ENCODE results near the gene ZNF438. TPM values are rescaled to one million over a fixed set of nuclear protein-coding genes. Genes with fewer than 3 reads are reported as not detected.
"Not testable (repeated sequence)": the region's sequence is repeated elsewhere in the genome, so short reads cannot be mapped to it uniquely, and the experiment has no call there.

The ZNF438 gene
- total and polyA plus RNA-seq, 2 of the 8 experiments (the other 6 are each of a cell fraction or from before 2014, with no cell fraction given), result 0.95 to 1.7 TPM

DNA sequence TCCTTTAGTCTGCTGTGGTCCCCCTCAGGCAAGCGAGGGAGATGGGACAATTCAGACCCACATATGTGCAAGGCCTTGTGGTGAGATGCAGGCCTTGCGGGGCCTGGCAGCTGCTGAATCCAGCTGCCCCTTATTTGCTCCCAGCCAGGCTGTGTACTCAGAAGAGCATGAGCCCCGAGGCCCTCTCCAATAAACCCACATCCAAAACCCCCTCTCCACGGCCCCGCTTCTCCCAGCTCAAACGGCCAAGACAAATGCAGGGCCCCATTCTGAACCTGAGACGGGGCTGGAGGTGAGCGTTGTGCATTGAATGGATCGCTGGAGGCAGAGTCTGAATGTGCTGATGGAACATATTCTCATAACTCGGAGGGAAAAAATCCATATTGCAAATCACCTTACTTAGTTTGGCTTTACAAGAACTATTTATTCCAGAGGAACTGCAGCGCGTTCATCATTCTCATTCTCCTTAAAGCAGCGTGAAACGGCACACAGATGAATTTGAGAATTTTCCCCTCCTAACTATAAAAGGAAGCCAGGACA is 232.9 kb downstream of the ZNF438 start (continued):
- TF ChIP-seq CTCF (IDR thresholded peaks at IDR 0.05; ENCODE audit: control extremely low read depth in 1 of 3, insufficient read depth in 1 of 3, low read depth in 1 of 3, low read length in 3 of 3), result no peak

- H3K9me3 ChIP-seq (ENCODE audit: insufficient read depth in 2 of 2, low read depth in 1 of 2, low read length in 1 of 2); POLR2A ChIA-PET (ENCODE audit: partially characterized antibody); H2BK20ac ChIP-seq (ENCODE audit: low read length); H3K4me3 ChIP-seq (ENCODE audit: extremely low read depth in 1 of 4, insufficient read depth in 2 of 4, low read depth in 3 of 4, low read length in 4 of 4); H2BK120ac ChIP-seq (replicated peaks; ENCODE audit: low read depth, low read length); H4K8ac ChIP-seq (ENCODE audit: extremely low read depth, insufficient read depth, low read length); H3K36me3 ChIP-seq (ENCODE audit: control insufficient read depth in 2 of 4, insufficient read depth in 4 of 4, low read length in 3 of 4); H3K27ac ChIP-seq (ENCODE audit: low read depth, low read length); H2BK12ac ChIP-seq (ENCODE audit: low read depth, low read length); H3K18ac ChIP-seq (ENCODE audit: extremely low read depth, low read length); H4K5ac ChIP-seq (ENCODE audit: insufficient read length, low read depth, low read length); H4K91ac ChIP-seq (replicated peaks; ENCODE audit: insufficient read length, low read length); H3K79me2 ChIP-seq (ENCODE audit: control insufficient read depth in 1 of 2, insufficient read depth in 2 of 2, low read length in 2 of 2); H3K27me3 ChIP-seq (replicated peaks in 1 of 4; ENCODE audit: control insufficient read depth in 3 of 4, extremely low read depth in 1 of 4, insufficient read depth in 3 of 4, low read length in 3 of 4); FAIRE-seq; H2AK5ac ChIP-seq (ENCODE audit: low read depth, low read length); H2BK15ac ChIP-seq (ENCODE audit: low read length); H3K4me1 ChIP-seq (replicated peaks in 1 of 4; ENCODE audit: control insufficient read depth in 3 of 4, insufficient read depth in 4 of 4, low read length in 3 of 4); H2AFZ ChIP-seq (ENCODE audit: low read length); H4K20me1 ChIP-seq (replicated peaks in 1 of 2; ENCODE audit: control insufficient read depth in 1 of 2, insufficient read depth in 2 of 2, low read length in 2 of 2); H2BK5ac ChIP-seq (ENCODE audit: low read depth, low read length); H3K4me2 ChIP-seq (ENCODE audit: insufficient read depth in 1 of 2, low read depth in 2 of 2, low read length in 2 of 2); H3K14ac ChIP-seq (ENCODE audit: insufficient read length); H3K56ac ChIP-seq (replicated peaks; ENCODE audit: insufficient read length, low read depth, low read length); DNase-seq (ENCODE audit: low read depth in 1 of 2, low spot score in 2 of 2); H3K4ac ChIP-seq (replicated peaks; ENCODE audit: insufficient read length, low read depth, low read length); H3K23me2 ChIP-seq (ENCODE audit: low read depth, low read length); H3K23ac ChIP-seq (ENCODE audit: insufficient read length); H3K79me1 ChIP-seq (ENCODE audit: low read depth, low read length); H3K9ac ChIP-seq (replicated peaks in 1 of 4; ENCODE audit: extremely low read depth in 1 of 4, low read depth in 3 of 4, low read length in 3 of 4): not testable (repeated sequence)
- 92% methylated on average over 4 of the region's 4 CpGs; no CpG with 5 or more reads in 1 of the 2 experiments for WGBS, 2 experiments (ENCODE audit: extremely low coverage in 1 of 2, insufficient coverage in 1 of 2, insufficient read length in 1 of 2, insufficient replicate concordance in 2 of 2, low coverage in 1 of 2, low lambda C conversion rate in 2 of 2, missing lambda C conversion rate in 1 of 2)
- CTCF ChIA-PET (ENCODE audit: partially characterized antibody), result interaction anchor here (1.1 to 2.0 kb wide), 2 partner anchors 11 kb away, joined by 4 to 7 read pairs; no protein-coding TSS in a partner anchor
These were observed 236.6 kb downstream of the ZNF438 start for GRCh38 chr10:30795024-30795423.
